CD14-positive monocyte (primary cell): ENCODE measurements around the gene CTNNA3. TPM values are rescaled to one million over a fixed set of nuclear protein-coding genes. Genes with fewer than 3 reads are reported as not detected.

ENCODE experiments used
- DNase-seq, 3 donors: peaks; one replicate each; pipeline ENCODE4 v3.0.0-alpha.2; 2011 to 2022
- H2AFZ ChIP-seq: 2 replicates; pipeline ENCODE4 v1.6.0; 2012; ENCODE audit warnings: mild to moderate bottlenecking, low read depth, low read length, inconsistent platforms; ENCODE audit not compliant: insufficient read depth, poor library complexity, severe bottlenecking
- H3K27ac ChIP-seq, 2 donors: 1 replicate in 1 of 2; 2 replicates in 1 of 2; pipeline ENCODE4 v1.5.1; 2012 to 2013; ENCODE audit warnings: low read length in 2 of 2, control low read depth in 1 of 2, inconsistent platforms in 1 of 2, low read depth in 1 of 2, mild to moderate bottlenecking in 1 of 2
- H3K27me3 ChIP-seq, 2 donors: one replicate each; pipeline versions ENCODE4 v1.6.0 to v1.6.1; 2011 to 2013; ENCODE audit warnings: low read length in 2 of 2; ENCODE audit not compliant: control insufficient read depth in 2 of 2, insufficient read depth in 2 of 2
- H3K36me3 ChIP-seq, 2 donors: replicated peaks in 1 of 2; 1 replicate in 1 of 2; 2 replicates in 1 of 2; pipeline versions ENCODE4 v1.5.1 to v1.6.1; 2012 to 2013; ENCODE audit warnings: low read length in 2 of 2, control low read depth in 1 of 2, inconsistent platforms in 1 of 2, mild to moderate bottlenecking in 1 of 2; ENCODE audit not compliant: insufficient read depth in 2 of 2, control insufficient read depth in 1 of 2
- H3K4me1 ChIP-seq, 2 donors: 1 replicate in 1 of 2; 2 replicates in 1 of 2; pipeline versions ENCODE4 v1.5.1 to v1.6.1; 2012 to 2013; ENCODE audit warnings: low read length in 2 of 2, control low read depth in 1 of 2, inconsistent platforms in 1 of 2, mild to moderate bottlenecking in 1 of 2, moderate library complexity in 1 of 2; ENCODE audit not compliant: insufficient read depth in 2 of 2, control insufficient read depth in 1 of 2
- H3K4me2 ChIP-seq: replicated peaks from 2 replicates; pipeline ENCODE3; 2012; ENCODE audit warnings: low read length, moderate library complexity, mild to moderate bottlenecking; ENCODE audit not compliant: poor library complexity, severe bottlenecking; ENCODE audit errors: extremely low read depth
- H3K4me3 ChIP-seq, 3 experiments: fragments of 200-600 bp in 1 of 3; sonication (generic) in 1 of 3; replicated peaks in 1 of 3; 1 replicate in 2 of 3; 2 replicates in 1 of 3; pipeline ENCODE4 v1.5.1; 2011 to 2013; ENCODE audit warnings: low read length in 3 of 3, mild to moderate bottlenecking in 3 of 3, control low read depth in 2 of 3, low read depth in 2 of 3, inconsistent platforms in 1 of 3, moderate library complexity in 1 of 3
- H3K79me2 ChIP-seq: 2 replicates; pipeline ENCODE4 v1.6.0; 2012; ENCODE audit warnings: mild to moderate bottlenecking, control low read depth, inconsistent platforms, low read length, moderate library complexity; ENCODE audit not compliant: insufficient read depth
- H3K9ac ChIP-seq: 2 replicates; pipeline ENCODE4 v1.6.0; 2017; ENCODE audit warnings: low read length, mild to moderate bottlenecking; ENCODE audit not compliant: insufficient read depth, poor library complexity, severe bottlenecking
- H3K9me3 ChIP-seq, 2 donors: replicated peaks in 1 of 2; 1 replicate in 1 of 2; 2 replicates in 1 of 2; pipeline versions ENCODE4 v1.5.1 to v1.6.1; 2012 to 2013; ENCODE audit warnings: low read length in 2 of 2, control low read depth in 1 of 2; ENCODE audit not compliant: control insufficient read depth in 1 of 2, insufficient read depth in 1 of 2
- H4K20me1 ChIP-seq: 2 replicates; pipeline ENCODE4 v1.6.0; 2012; ENCODE audit warnings: mild to moderate bottlenecking, low read length, control low read depth, moderate library complexity; ENCODE audit not compliant: insufficient read depth
- H3K27ac Mint-ChIP-seq, 7 donors: one replicate each; pipeline ENCODE4 v1.8.0; 2020; ENCODE audit warnings: mild to moderate bottlenecking in 7 of 7, mixed read lengths in 7 of 7, moderate library complexity in 6 of 7, inconsistent platforms in 2 of 7
- H3K27me3 Mint-ChIP-seq, 3 donors: one replicate each; pipeline ENCODE4 v1.8.0; 2021 to 2022; ENCODE audit warnings: low read depth in 3 of 3, mild to moderate bottlenecking in 3 of 3, mixed read lengths in 3 of 3, moderate library complexity in 3 of 3, inconsistent platforms in 1 of 3
- H3K36me3 Mint-ChIP-seq, 2 donors: one replicate each; pipeline ENCODE4 v1.8.0; 2020; ENCODE audit warnings: mixed read lengths in 2 of 2, inconsistent platforms in 1 of 2, mild to moderate bottlenecking in 1 of 2
- H3K4me1 Mint-ChIP-seq: one replicate; pipeline ENCODE4 v1.8.0; 2020; ENCODE audit warnings: mild to moderate bottlenecking, mixed read lengths
- H3K4me3 Mint-ChIP-seq, 2 donors: one replicate each; pipeline ENCODE4 v1.8.0; 2020; ENCODE audit warnings: mild to moderate bottlenecking in 2 of 2, mixed read lengths in 2 of 2, moderate library complexity in 1 of 2
- H3K9me3 Mint-ChIP-seq, 7 donors: one replicate each; pipeline ENCODE4 v1.8.0; 2020 to 2022; ENCODE audit warnings: mixed read lengths in 7 of 7, mild to moderate bottlenecking in 6 of 7, moderate library complexity in 6 of 7, inconsistent platforms in 2 of 7
- CTCF ChIP-seq: fragments of 200-600 bp; IDR thresholded peaks from one replicate; pipeline ENCODE4 v1.8.0; 2022; ENCODE audit warnings: antibody characterized with exemption, mild to moderate bottlenecking
- WGBS: methylation state at CpG from one replicate; pipeline ENCODE4 v1.1.5; 2013; ENCODE audit warnings: missing lambda C conversion rate; ENCODE audit not compliant: insufficient coverage; 5-methylcytosine and 5-hydroxymethylcytosine counted together
- intact Hi-C, 2 donors: fragments of 100-400 bp; cut with micrococcal nuclease; formaldehyde crosslinking; loops; one replicate each; pipeline versions ENCODE4 v1.15.0 to v1.15.1; 2023
- polyA plus RNA-seq, 3 donors: library from polyadenylated mRNA; depleted of rRNA in 1 of 3; unstranded in 2 of 3; stranded (reverse) in 1 of 3; fragments of 300-500 nt in 2 of 3; fragments of >200 nt in 1 of 3; fragmentation: Illumina TruSeq in 2 of 3; gene quantifications; 1 replicate in 2 of 3; 2 replicates in 1 of 3; pipeline ENCODE4 v1.2.3, GENCODE V29; 2012 to 2021

Gene CTNNA3
- polyA plus RNA-seq, 3 donors = not detected

GRCh38 chr10:66455304-66455703 lies 1240.7 kb downstream of the CTNNA3 start:
- Histone ChIP-seq H3K79me2 (no peaks in the 10 kb centered on the region), H3K27ac (no peak overlapping the region), H3K27me3 (no peaks in the 10 kb centered on the region), H3K4me3 (no peak overlapping the region), H3K9me3 (peaks cover 6 to 9% of the 10 kb centered on the region in 2 donors), H4K20me1 (no peaks in the 10 kb centered on the region), H3K36me3 (no peaks in the 10 kb centered on the region), H2AFZ (no peak overlapping the region), H3K4me1 (no peaks in the 10 kb centered on the region), H3K9ac (no peak overlapping the region), H3K4me2 (no peak overlapping the region)
- H3K27me3 Mint-ChIP-seq = peaks cover 0 to 2% (median 0%) of the 10 kb centered on the region in 3 donors
- intact Hi-C loops = no loop called here
- WGBS = no CpG with 5 or more reads among the region's 2 CpGs
- no peak for TF ChIP-seq CTCF
- H3K4me3 Mint-ChIP-seq = no peak overlapping the region
- no peaks in the 10 kb centered on the region for H3K36me3 Mint-ChIP-seq
- peaks cover 0 to 10% (median 5%) of the 10 kb centered on the region in 7 donors for H3K9me3 Mint-ChIP-seq
- H3K27ac Mint-ChIP-seq = no peak overlapping the region
- no peaks in the 10 kb centered on the region for H3K4me1 Mint-ChIP-seq
- DNase-seq = no peak

- Mint-ChIP-seq H3K4me1 (no peaks in the 10 kb centered on the region), H3K27ac (no peak overlapping the region), H3K27me3 (peaks cover 0 to 2% (median under 1%) of the 10 kb centered on the region in 3 donors), H3K9me3 (peaks cover 4 to 31% (median 13%) of the 10 kb centered on the region in 7 donors), H3K36me3 (no peaks in the 10 kb centered on the region), H3K4me3 (no peak overlapping the region)
- H3K9me3 ChIP-seq = peaks cover 11 to 21% of the 10 kb centered on the region in 2 donors
- no peak for TF ChIP-seq CTCF
- H3K4me1 ChIP-seq = no peaks in the 10 kb centered on the region
- H3K27ac ChIP-seq = no peak overlapping the region
- no peak for DNase-seq
- H3K36me3 ChIP-seq = no peaks in the 10 kb centered on the region
- H3K79me2 ChIP-seq = no peaks in the 10 kb centered on the region
- no peak overlapping the region for H3K4me3 ChIP-seq
- intact Hi-C loops = no loop called here
- no CpG with 5 or more reads among the region's 1 CpG for WGBS
- no peaks in the 10 kb centered on the region for H3K27me3 ChIP-seq
- no peak overlapping the region for H2AFZ ChIP-seq
- no peak overlapping the region for H3K4me2 ChIP-seq
- no peak overlapping the region for H3K9ac ChIP-seq
- no peaks in the 10 kb centered on the region for H4K20me1 ChIP-seq
Observed at GRCh38 chr10:66440568-66440967, 1255.4 kb downstream of the CTNNA3 start.
